Vagina (tissue), 2 donors: ENCODE data around the gene AFAP1L1. TPM values are rescaled to one million over a fixed set of nuclear protein-coding genes. Genes with fewer than 3 reads are reported as not detected.

Source experiments
- DNase-seq, 2 donors: peaks; one replicate each; pipeline ENCODE4 v3.0.0-alpha.2; 2017; ENCODE audit errors: extremely low spot score in 2 of 2
- H3K27ac ChIP-seq: fragments of 200-600 bp; sonication (generic); one replicate; pipeline ENCODE4 v1.5.1; 2019
- H3K27me3 ChIP-seq: fragments of 200-600 bp; sonication (generic); one replicate; pipeline ENCODE4 v1.5.1; 2019
- H3K36me3 ChIP-seq, 2 donors: fragments of 200-600 bp; sonication (generic); one replicate each; pipeline ENCODE4 v1.5.1; 2017 to 2019
- H3K4me1 ChIP-seq: fragments of 200-600 bp; sonication (generic); one replicate; pipeline ENCODE4 v1.5.1; 2019
- H3K4me3 ChIP-seq, 2 donors: fragments of 200-600 bp; sonication (generic); 1 replicate in 1 of 2; 2 replicates in 1 of 2; pipeline ENCODE4 v1.5.1; 2016 to 2019
- H3K9me3 ChIP-seq: fragments of 200-600 bp; sonication (generic); one replicate; pipeline ENCODE4 v1.5.1; 2019
- CTCF ChIP-seq, 3 experiments: fragments of 450-650 bp in 2 of 3; fragments of 200-600 bp in 1 of 3; sonication (generic) in 1 of 3; IDR thresholded peaks; one replicate each; pipeline ENCODE4 v1.5.1; 2017 to 2019; ENCODE audit warnings: antibody characterized with exemption in 3 of 3, mild to moderate bottlenecking in 2 of 3, moderate library complexity in 2 of 3
- POLR2A ChIP-seq, 2 donors: fragments of 450-650 bp; IDR thresholded peaks; one replicate each; pipeline ENCODE4 v1.6.1; 2017; ENCODE audit warnings: antibody characterized with exemption in 2 of 2, mild to moderate bottlenecking in 2 of 2, moderate library complexity in 2 of 2
- POLR2AphosphoS5 ChIP-seq, 2 donors: sonication (generic); formaldehyde crosslinking; IDR thresholded peaks; one replicate each; pipeline ENCODE4 v1.9.0; 2017; ENCODE audit warnings: antibody characterized with exemption in 2 of 2, mild to moderate bottlenecking in 2 of 2, low read depth in 1 of 2; ENCODE audit not compliant: insufficient read depth in 1 of 2
- intact Hi-C: fragments of 100-400 bp; cut with DNase I; formaldehyde crosslinking; loops from one replicate; pipeline ENCODE4 v1.15.1; 2023
- total RNA-seq: library from RNA; depleted of rRNA; stranded (reverse); fragments of >200 nt; gene quantifications from one replicate; pipeline ENCODE4 v1.2.3, GENCODE V29; 2016

Gene AFAP1L1
- total RNA-seq, 1 donor from 2014 or later = 14.7 TPM

DNA sequence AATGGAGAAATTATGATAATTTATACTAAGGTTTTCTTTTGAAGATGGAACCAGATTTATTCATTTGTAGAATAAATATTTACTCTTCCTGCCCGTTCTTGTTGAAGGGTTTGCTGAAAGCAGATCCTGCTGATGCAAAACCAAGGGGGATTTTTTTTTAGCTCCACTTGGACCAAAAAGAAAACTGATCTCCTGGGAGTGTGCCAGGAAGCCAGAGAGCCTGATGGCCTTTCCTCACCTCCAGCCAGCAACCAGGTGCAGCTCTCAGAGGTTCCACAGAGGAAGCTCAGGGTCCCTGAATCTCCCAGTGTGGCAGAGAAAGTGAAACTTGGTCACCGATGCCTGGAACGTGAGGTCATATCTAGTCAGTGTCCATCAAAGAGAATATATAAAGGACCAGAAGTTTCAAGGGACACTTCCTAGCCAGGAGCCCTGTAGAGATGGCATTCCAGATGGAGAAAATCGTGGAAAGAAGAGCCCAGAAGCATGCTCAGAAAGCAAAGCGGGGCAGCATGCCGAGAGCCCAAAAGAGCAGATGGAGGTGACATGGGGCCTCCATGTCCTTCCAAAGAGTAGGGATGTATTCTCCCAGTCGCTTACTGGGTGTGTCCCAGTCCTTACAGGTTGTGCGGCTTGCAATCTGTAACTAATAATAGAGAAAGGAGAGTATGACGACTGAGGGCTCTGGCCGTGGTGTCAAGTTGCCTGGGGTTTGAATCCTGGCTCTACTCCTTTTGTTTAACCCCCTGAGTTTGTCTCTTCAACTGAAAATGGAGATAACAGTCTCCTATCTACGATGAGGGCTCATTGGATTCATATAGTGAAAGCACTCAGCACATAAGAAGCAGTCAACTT lies 12.2 kb downstream of the AFAP1L1 start:
- no peak for DNase-seq
- intact Hi-C loops = no loop called here
- no peak overlapping the region for H3K27ac ChIP-seq

DNA sequence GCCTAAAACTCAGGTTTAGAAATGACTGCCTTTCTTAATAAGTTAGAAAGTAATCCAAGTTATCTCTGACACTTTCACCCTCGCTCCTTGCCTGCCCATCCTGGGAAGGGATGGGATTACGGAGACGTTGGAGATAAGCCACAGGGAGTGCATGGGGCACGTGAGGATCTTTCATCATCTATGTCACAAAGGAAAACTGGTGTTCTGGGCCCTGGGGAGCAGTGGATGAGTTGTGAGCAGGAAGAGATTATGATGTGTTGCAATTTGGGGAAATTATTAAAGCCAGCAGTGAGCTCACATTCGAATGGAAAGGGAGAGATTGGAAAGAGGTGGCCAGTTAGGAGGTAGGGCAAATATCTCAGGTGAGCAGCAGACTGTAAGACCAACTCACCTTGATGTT lies 12.8 kb downstream of the AFAP1L1 start:
- Histone ChIP-seq H3K9me3 (no peaks in the 10 kb centered on the region), H3K4me3 (no peak overlapping the region), H3K27ac (no peak overlapping the region), H3K27me3 (no peaks in the 10 kb centered on the region), H3K4me1 (peaks cover 12% of the 10 kb centered on the region), H3K36me3 (no peaks in the 10 kb centered on the region)
- intact Hi-C loops = no loop called here
- no peak for DNase-seq
- TF ChIP-seq POLR2AphosphoS5 (IDR thresholded peaks at IDR 0.05; ENCODE audit: insufficient read depth in 1 of 2, low read depth in 1 of 2) (peak in 1 of 2 donors; percentile 18), CTCF (IDR thresholded peaks at IDR 0.05) (no peak), POLR2A (IDR thresholded peaks at IDR 0.05) (no peak)

More for the DNA sequence above, 12.2 kb downstream of the AFAP1L1 start:
- Histone ChIP-seq H3K27me3 (no peaks in the 10 kb centered on the region), H3K4me3 (no peak overlapping the region), H3K9me3 (no peaks in the 10 kb centered on the region), H3K36me3 (no peaks in the 10 kb centered on the region), H3K4me1 (peaks cover 12% of the 10 kb centered on the region)
- no peak for TF ChIP-seq POLR2AphosphoS5 (IDR thresholded peaks at IDR 0.05; ENCODE audit: insufficient read depth in 1 of 2, low read depth in 1 of 2)
- TF ChIP-seq POLR2A (IDR thresholded peaks at IDR 0.05) = no peak
- TF ChIP-seq CTCF (IDR thresholded peaks at IDR 0.05) = no peak

- peaks cover 12% of the 10 kb centered on the region for H3K4me1 ChIP-seq
These were observed 13.5 kb downstream of the AFAP1L1 start for GRCh38 chr5:149285153-149285552.

DNA sequence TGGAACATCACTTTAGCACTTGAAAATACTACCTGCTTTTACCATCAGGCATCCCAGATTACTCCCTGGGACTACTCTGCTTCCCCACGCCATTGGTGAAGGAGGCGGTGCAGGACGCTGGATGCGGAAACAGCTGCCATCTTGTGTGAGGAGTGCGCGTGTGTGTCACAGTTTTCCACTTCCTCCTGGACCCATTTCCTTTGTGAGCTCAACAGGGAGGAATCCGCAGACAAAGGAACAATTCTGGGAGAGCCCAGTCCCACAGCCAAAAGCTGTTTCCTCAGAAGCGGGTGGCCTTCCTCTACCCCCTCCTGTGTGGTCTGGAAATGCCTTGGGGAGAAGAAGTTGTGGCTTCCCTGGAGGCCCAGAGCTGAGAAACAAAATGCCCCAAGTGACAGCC lies 16.8 kb downstream of the AFAP1L1 start:
- intact Hi-C loops = no loop called here
- H3K4me3 ChIP-seq = no peak overlapping the region
- H3K27me3 ChIP-seq = no peaks in the 10 kb centered on the region
- no peak overlapping the region for H3K27ac ChIP-seq
- H3K36me3 ChIP-seq = no peaks in the 10 kb centered on the region
- DNase-seq = no peak
- TF ChIP-seq POLR2AphosphoS5 (IDR thresholded peaks at IDR 0.05; ENCODE audit: insufficient read depth in 1 of 2, low read depth in 1 of 2) = no peak
- TF ChIP-seq POLR2A (IDR thresholded peaks at IDR 0.05) = no peak
- no peak for TF ChIP-seq CTCF (IDR thresholded peaks at IDR 0.05)
- no peaks in the 10 kb centered on the region for H3K9me3 ChIP-seq
- peaks cover 12% of the 10 kb centered on the region for H3K4me1 ChIP-seq

More at GRCh38 chr5:149285153-149285552, 13.5 kb downstream of the AFAP1L1 start:
- intact Hi-C loops = no loop called here
- no peaks in the 10 kb centered on the region for H3K9me3 ChIP-seq
- TF ChIP-seq CTCF (IDR thresholded peaks at IDR 0.05) = no peak
- no peak for TF ChIP-seq POLR2AphosphoS5 (IDR thresholded peaks at IDR 0.05; ENCODE audit: insufficient read depth in 1 of 2, low read depth in 1 of 2)
- TF ChIP-seq POLR2A (IDR thresholded peaks at IDR 0.05) = no peak
- no peaks in the 10 kb centered on the region for H3K27me3 ChIP-seq
- DNase-seq = no peak
- H3K36me3 ChIP-seq = no peaks in the 10 kb centered on the region
- H3K4me3 ChIP-seq = no peak overlapping the region
- no peak overlapping the region for H3K27ac ChIP-seq

DNA sequence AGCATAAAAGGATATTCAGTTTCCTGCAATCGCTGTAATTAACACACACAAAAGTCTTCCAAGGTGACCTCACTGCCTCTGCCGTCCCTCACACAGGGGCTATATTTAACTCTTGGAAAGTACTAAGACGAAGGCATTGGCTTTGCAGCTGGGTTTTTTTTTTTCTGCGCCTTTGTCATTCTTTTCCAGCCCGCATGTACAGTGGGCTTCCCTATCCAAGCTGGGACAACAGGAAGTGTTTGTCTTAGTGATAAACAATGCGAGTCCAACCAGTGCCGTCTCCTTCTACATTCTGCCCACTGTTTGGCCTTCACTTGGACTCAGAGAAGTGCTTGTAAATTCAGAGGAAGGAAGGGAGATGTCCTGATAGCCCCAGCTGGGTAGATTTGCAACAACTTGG lies 17.6 kb downstream of the AFAP1L1 start:
- peak overlapping the region; percentile 20 for H3K27ac ChIP-seq
- no peaks in the 10 kb centered on the region for H3K9me3 ChIP-seq
- no peak for DNase-seq
- H3K4me1 ChIP-seq = peaks cover 7% of the 10 kb centered on the region
- TF ChIP-seq CTCF (IDR thresholded peaks at IDR 0.05) (no peak), POLR2AphosphoS5 (IDR thresholded peaks at IDR 0.05; ENCODE audit: insufficient read depth in 1 of 2, low read depth in 1 of 2) (peak in 1 of 2 donors; percentile 24), POLR2A (IDR thresholded peaks at IDR 0.05) (no peak)
- intact Hi-C loops = no loop called here
- H3K36me3 ChIP-seq = no peaks in the 10 kb centered on the region
- no peak overlapping the region for H3K4me3 ChIP-seq
- no peaks in the 10 kb centered on the region for H3K27me3 ChIP-seq
